RWPE1 (cell line): ENCODE measurements around the gene CPLX1.

Experiments used
- CTCF ChIA-PET: fragments of 350-600 bp; sonication (Branson Sonifier 250); formaldehyde crosslinking; extraction: SDS; loops from one replicate; lab custom pipeline; 2021; lab: Yijun Ruan, JAX
- POLR2A ChIA-PET: fragments of 400-600 bp; formaldehyde crosslinking; extraction: SDS; loops from one replicate; lab custom pipeline; 2020; ENCODE audit warnings: antibody characterized with exemption; ENCODE audit not compliant: low non-redundant PET; lab: Yijun Ruan, JAX
- DNase-seq: peaks from one replicate; pipeline ENCODE4 v3.0.0; 2012; ENCODE audit warnings: low spot score
- H3K27ac ChIP-seq: fragments of 450-650 bp; 2 replicates; pipeline ENCODE4 v1.5.1; 2017
- CTCF ChIP-seq: fragments of 450-650 bp; conservative IDR thresholded peaks from 2 replicates; pipeline ENCODE4 v1.5.1; 2017; ENCODE audit warnings: low read depth, mild to moderate bottlenecking

Gene CPLX1

DNA sequence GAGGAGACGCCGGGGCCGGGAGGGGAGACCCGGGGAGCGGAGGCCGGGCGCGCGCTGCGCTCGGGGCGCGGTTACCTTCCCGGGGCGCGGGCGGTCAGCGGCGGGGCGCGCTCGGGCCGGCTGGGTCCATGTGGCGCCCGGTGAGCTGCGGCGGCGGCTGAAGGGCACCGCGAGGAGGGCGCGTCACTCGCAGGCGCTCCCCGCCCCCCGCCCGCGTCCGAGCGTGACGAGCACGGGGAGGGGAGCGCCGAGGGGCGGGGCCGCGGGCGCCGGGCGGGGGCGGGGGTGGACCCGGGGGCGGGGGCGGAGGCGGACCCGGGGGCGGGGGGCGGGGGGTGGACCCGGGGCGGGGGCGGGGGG lies at the start of gene CPLX1:
CPLX1 (minus strand) TSS at position 159 of the 360 bp plus-strand sequence. CDS start 1,607 bp downstream, outside the sequence.
- TF ChIP-seq CTCF, result no peak

GRCh38 chr4:874971-875817 lies 49.3 kb upstream of the CPLX1 start:
- H3K27ac ChIP-seq, result no peak overlapping the region
- DNase-seq, result no peak
- CTCF ChIA-PET, result interaction anchor here (0.6 kb wide), 1 partner anchor 56 kb away, joined by 14 read pairs; no protein-coding TSS in a partner anchor
- POLR2A ChIA-PET, result no interaction called here
- no peak for TF ChIP-seq CTCF

More for the DNA sequence above, at the start of gene CPLX1:
- ChIA-PET CTCF (no interaction called here), POLR2A (no interaction called here)
- DNase-seq, result peak; percentile 39
- H3K27ac ChIP-seq, result no peak within 1 kb of the TSS

DNA sequence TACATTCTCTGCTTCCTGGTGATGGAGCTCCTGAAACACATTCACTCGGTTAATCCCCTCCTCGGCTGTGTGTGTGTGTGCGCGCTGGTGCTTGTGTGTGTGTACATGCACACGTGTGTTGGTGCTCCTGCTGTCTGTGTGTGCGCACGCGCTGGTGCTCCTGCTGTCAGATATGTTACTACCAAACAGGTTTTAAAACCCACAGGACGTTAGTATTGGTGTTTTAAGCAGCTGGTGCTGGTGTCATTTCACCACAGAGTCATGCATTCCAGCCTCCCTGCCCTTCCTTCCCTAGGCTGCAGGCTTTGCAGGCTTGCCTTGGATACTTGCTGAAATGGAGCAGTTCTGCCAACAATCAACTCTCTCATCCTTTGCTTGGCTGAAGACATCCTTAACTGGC lies 48.1 kb upstream of the CPLX1 start:
- ChIA-PET POLR2A (no interaction called here), CTCF (no interaction called here)
- no peak overlapping the region for H3K27ac ChIP-seq
- TF ChIP-seq CTCF, result no peak
- DNase-seq, result no peak

DNA sequence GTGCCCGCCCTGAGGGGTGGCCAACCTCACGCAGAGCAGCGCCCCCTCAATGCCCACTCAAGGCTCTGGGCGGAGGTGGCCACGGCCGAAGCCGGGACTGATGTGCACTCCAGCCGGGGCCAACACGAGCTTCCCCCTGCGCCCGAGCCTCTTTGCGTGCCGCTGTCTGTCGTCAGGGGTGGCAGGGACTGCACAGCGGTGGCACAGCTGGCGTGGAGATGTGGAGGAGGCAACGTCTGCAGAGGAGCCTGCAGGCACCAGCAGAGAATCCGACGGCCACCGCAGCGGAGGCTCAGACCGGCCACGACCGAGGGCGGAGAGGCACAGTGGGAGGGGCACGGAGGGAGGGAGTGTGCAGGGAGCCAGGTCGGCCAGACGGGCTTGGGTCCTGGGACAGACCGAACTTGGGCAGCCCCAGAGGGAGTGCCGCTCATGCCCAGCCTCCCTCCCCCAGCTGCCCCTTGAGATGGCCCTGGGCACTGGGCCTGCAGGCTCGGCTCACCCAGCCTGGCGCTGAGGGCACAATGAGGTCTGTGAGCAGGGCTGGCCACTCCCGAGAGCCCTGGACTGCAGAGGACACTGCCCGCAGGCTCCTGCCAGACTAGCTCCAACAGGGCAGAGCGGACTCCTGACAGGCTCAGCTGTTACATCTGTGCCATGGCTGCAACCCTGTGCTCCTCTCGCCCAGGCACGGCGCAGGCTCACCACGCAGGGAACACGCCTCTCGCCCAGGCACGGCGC lies 46.5 kb upstream of the CPLX1 start:
- ChIA-PET CTCF (no interaction called here), POLR2A (no interaction called here)
- DNase-seq, result no peak
- TF ChIP-seq CTCF, result no peak
- no peak overlapping the region for H3K27ac ChIP-seq

DNA sequence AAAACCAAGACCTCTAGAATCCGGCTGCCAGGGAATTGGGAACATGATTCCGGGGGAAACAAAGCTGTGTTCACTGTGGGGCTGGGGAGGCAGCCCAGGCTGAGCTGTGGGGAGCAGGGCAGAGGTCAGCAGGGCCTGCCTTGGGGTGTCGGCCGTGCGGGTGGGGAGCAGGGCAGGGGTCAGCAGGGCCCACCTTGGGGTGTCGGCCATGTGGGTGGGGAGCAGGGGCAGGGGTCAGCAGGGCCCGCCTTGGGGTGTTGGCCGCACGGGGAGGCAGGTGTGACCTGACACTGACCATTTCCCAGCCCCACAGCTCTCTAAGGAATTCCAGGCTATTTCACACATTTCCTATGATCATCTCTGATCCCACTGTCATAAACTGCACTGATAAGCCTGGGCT lies 45.6 kb upstream of the CPLX1 start:
- ChIA-PET POLR2A (no interaction called here), CTCF (no interaction called here)
- H3K27ac ChIP-seq, result no peak overlapping the region
- no peak for DNase-seq
- TF ChIP-seq CTCF, result no peak

DNA sequence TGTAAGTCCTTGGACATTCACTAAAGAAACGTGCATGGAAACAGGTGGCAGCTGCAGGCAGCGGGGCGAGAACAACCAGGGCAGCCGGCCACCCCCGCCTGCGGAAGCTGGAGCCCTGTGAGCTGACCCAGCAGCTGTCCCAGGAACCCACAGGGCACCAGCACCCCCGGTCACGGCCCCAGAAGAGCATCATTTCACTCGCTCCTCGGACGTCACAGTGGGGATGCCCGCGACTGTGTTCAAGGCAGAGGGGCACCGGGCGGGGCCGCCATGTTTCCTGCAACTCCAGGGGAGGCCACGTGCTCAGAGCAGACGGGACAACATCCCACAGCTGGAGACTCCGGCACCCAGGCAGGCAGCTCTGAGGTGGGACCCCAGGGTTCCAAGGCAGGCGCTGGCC lies 45.0 kb upstream of the CPLX1 start:
- no peak for TF ChIP-seq CTCF
- POLR2A ChIA-PET, result no interaction called here
- CTCF ChIA-PET, result no interaction called here
- no peak overlapping the region for H3K27ac ChIP-seq
- DNase-seq, result no peak
